CD4-positive, alpha-beta memory T cell (primary cell): ENCODE measurements around the gene HIPK2. TPM values are rescaled to one million over a fixed set of nuclear protein-coding genes. Genes with fewer than 3 reads are reported as not detected.

ENCODE experiments used
- CTCF ChIA-PET: fragments of 350-600 bp; sonication (Branson Sonifier 250); formaldehyde crosslinking; loops from one replicate; lab custom pipeline; 2021; ENCODE audit warnings: inconsistent platforms; ENCODE audit not compliant: partially characterized antibody; lab: Charles Lee
- POLR2A ChIA-PET: fragments of 350-600 bp; sonication (Branson Sonifier 250); formaldehyde crosslinking; loops from one replicate; lab custom pipeline; 2021; ENCODE audit not compliant: partially characterized antibody; lab: Charles Lee
- DNase-seq, 5 donors: peaks; one replicate each; pipeline versions ENCODE4 v3.0.0 to v3.0.0-alpha.2; 2020 to 2022; ENCODE audit warnings: mixed read lengths in 1 of 5
- H3K27ac ChIP-seq: one replicate; pipeline ENCODE4 v1.7.0; 2013; ENCODE audit warnings: low read depth, low read length
- H3K27me3 ChIP-seq: 2 replicates; pipeline ENCODE4 v1.7.0; 2013; ENCODE audit warnings: mild to moderate bottlenecking, low read length, moderate library complexity; ENCODE audit not compliant: insufficient read depth
- H3K36me3 ChIP-seq: 2 replicates; pipeline ENCODE4 v1.7.0; 2013; ENCODE audit warnings: mild to moderate bottlenecking, low read length, moderate library complexity; ENCODE audit not compliant: insufficient read depth
- H3K4me1 ChIP-seq: 2 replicates; pipeline ENCODE4 v1.7.0; 2013; ENCODE audit warnings: mild to moderate bottlenecking, low read length, moderate library complexity; ENCODE audit not compliant: insufficient read depth
- H3K4me3 ChIP-seq, 2 donors: one replicate each; pipeline ENCODE4 v1.7.0; 2013; ENCODE audit warnings: low read length in 2 of 2, mild to moderate bottlenecking in 1 of 2
- H3K9me3 ChIP-seq, 2 donors: one replicate each; pipeline ENCODE4 v1.7.0; 2013; ENCODE audit warnings: low read length in 2 of 2, control low read depth in 1 of 2; ENCODE audit not compliant: control insufficient read depth in 1 of 2
- H3K27ac Mint-ChIP-seq, 7 donors: one replicate each; pipeline ENCODE4 v1.8.0; 2020 to 2021; ENCODE audit warnings: mixed read lengths in 7 of 7, mild to moderate bottlenecking in 6 of 7, inconsistent platforms in 3 of 7, moderate library complexity in 3 of 7
- H3K27me3 Mint-ChIP-seq, 2 donors: one replicate each; pipeline ENCODE4 v1.8.0; 2020 to 2021; ENCODE audit warnings: mixed read lengths in 2 of 2
- H3K36me3 Mint-ChIP-seq, 2 donors: one replicate each; pipeline ENCODE4 v1.8.0; 2020 to 2021; ENCODE audit warnings: mixed read lengths in 2 of 2, inconsistent platforms in 1 of 2, mild to moderate bottlenecking in 1 of 2
- H3K4me1 Mint-ChIP-seq, 4 donors: one replicate each; pipeline ENCODE4 v1.8.0; 2020 to 2021; ENCODE audit warnings: mixed read lengths in 4 of 4, mild to moderate bottlenecking in 1 of 4
- H3K4me3 Mint-ChIP-seq, 8 donors: one replicate each; pipeline ENCODE4 v1.8.0; 2020 to 2021; ENCODE audit warnings: mixed read lengths in 8 of 8, mild to moderate bottlenecking in 7 of 8, moderate library complexity in 6 of 8, inconsistent platforms in 3 of 8
- H3K9me3 Mint-ChIP-seq, 8 donors: one replicate each; pipeline ENCODE4 v1.8.0; 2020 to 2021; ENCODE audit warnings: mixed read lengths in 8 of 8, mild to moderate bottlenecking in 5 of 8, inconsistent platforms in 3 of 8, moderate library complexity in 1 of 8
- intact Hi-C: fragments of 100-400 bp; cut with micrococcal nuclease; formaldehyde crosslinking; loops from one replicate; pipeline ENCODE4 v1.15.1; 2023
- polyA plus RNA-seq, 2 donors: library from polyadenylated mRNA; unstranded; fragments of 300-500 nt; fragmentation: Illumina TruSeq; gene quantifications; one replicate each; pipeline ENCODE4 v1.2.3, GENCODE V29; 2021
- total RNA-seq, 2 experiments: library from RNA; stranded (reverse); gene quantifications; one replicate each; pipeline ENCODE4 v1.2.3, GENCODE V29; 2021

Gene HIPK2
- total and polyA plus RNA-seq, 4 experiments from 2014 or later = 0.87 to 34.1 (median 17.8) TPM

- H3K27me3 ChIP-seq = no peaks in the 10 kb centered on the region
- ChIA-PET CTCF (no interaction called here), POLR2A (no interaction called here)
- peaks cover 45 to 60% of the 10 kb centered on the region in 2 donors for H3K36me3 Mint-ChIP-seq
- H3K27me3 Mint-ChIP-seq = no peaks in the 10 kb centered on the region
- no peak overlapping the region for H3K4me3 ChIP-seq
- no peak overlapping the region for H3K4me3 Mint-ChIP-seq
- peaks cover 0 to 8% (median 4%) of the 10 kb centered on the region in 4 donors for H3K4me1 Mint-ChIP-seq
- intact Hi-C loops = no loop called here
- H3K9me3 ChIP-seq = no peaks in the 10 kb centered on the region
- no peaks in the 10 kb centered on the region for H3K4me1 ChIP-seq
- H3K36me3 ChIP-seq = peaks cover 20% of the 10 kb centered on the region
- H3K9me3 Mint-ChIP-seq = no peaks in the 10 kb centered on the region
- DNase-seq = no peak
- H3K27ac ChIP-seq = no peak overlapping the region
- no peak overlapping the region for H3K27ac Mint-ChIP-seq
Measured at GRCh38 chr7:139713061-139713460, 64.7 kb downstream of the HIPK2 start.

- H3K4me1 ChIP-seq = no peaks in the 10 kb centered on the region
- no peak overlapping the region for H3K4me3 Mint-ChIP-seq
- peaks cover 46 to 54% of the 10 kb centered on the region in 2 donors for H3K36me3 Mint-ChIP-seq
- DNase-seq = no peak
- no peaks in the 10 kb centered on the region for H3K9me3 ChIP-seq
- no peak overlapping the region for H3K27ac ChIP-seq
- POLR2A ChIA-PET = no interaction called here
- intact Hi-C loops = no loop called here
- CTCF ChIA-PET = no interaction called here
- H3K36me3 ChIP-seq = peaks cover 20% of the 10 kb centered on the region
- H3K9me3 Mint-ChIP-seq = no peaks in the 10 kb centered on the region
- peaks cover 0 to 8% (median 4%) of the 10 kb centered on the region in 4 donors for H3K4me1 Mint-ChIP-seq
- no peaks in the 10 kb centered on the region for H3K27me3 ChIP-seq
- H3K27me3 Mint-ChIP-seq = no peaks in the 10 kb centered on the region
- H3K4me3 ChIP-seq = no peak overlapping the region
- peak overlapping the region in 1 of 7 donors; percentile 23 for H3K27ac Mint-ChIP-seq
Measured at GRCh38 chr7:139711991-139712743, 65.6 kb downstream of the HIPK2 start.

- H3K27me3 ChIP-seq = no peaks in the 10 kb centered on the region
- H3K9me3 ChIP-seq = no peaks in the 10 kb centered on the region
- intact Hi-C loops = no loop called here
- Mint-ChIP-seq H3K9me3 (peaks cover 0 to 1% (median 0%) of the 10 kb centered on the region in 8 donors), H3K36me3 (peaks cover 31 to 41% of the 10 kb centered on the region in 2 donors), H3K4me3 (no peak overlapping the region), H3K4me1 (peaks cover 0 to 5% (median 3%) of the 10 kb centered on the region in 4 donors), H3K27me3 (no peaks in the 10 kb centered on the region), H3K27ac (peak overlapping the region in 1 of 7 donors; percentile 2)
- DNase-seq = no peak
- CTCF ChIA-PET = no interaction called here
- no peak overlapping the region for H3K27ac ChIP-seq
- H3K36me3 ChIP-seq = peaks cover 7% of the 10 kb centered on the region
- no peaks in the 10 kb centered on the region for H3K4me1 ChIP-seq
- no peak overlapping the region for H3K4me3 ChIP-seq
- POLR2A ChIA-PET = no interaction called here
Measured at GRCh38 chr7:139710036-139710435, 67.8 kb downstream of the HIPK2 start.

DNA sequence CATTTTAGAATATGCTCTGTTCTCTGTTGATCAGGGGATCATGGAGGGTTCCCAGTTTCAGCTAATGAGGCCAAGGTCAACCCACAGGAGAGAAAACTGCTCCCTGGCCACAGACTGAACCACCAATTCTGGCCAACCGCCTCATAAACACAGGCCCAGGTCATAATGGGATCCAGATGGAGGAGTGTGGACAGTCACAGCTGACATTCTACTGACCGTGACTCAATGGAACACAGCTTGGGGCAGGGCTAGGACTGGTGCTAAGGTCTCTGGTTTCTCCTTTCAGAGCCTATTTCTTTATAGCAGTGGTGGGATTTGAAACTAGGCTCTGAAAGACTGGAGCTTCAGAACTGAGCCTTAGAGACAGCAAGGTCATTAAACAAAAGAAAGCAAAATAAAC, 68.3 kb downstream of the HIPK2 start:
- Mint-ChIP-seq H3K4me1 (peaks cover 0 to 6% (median 4%) of the 10 kb centered on the region in 4 donors), H3K9me3 (peaks cover 0 to 1% (median 0%) of the 10 kb centered on the region in 8 donors), H3K27me3 (no peaks in the 10 kb centered on the region), H3K27ac (peak overlapping the region in 2 of 7 donors; percentile 16 to 60), H3K36me3 (peaks cover 26 to 35% of the 10 kb centered on the region in 2 donors), H3K4me3 (no peak overlapping the region)
- Histone ChIP-seq H3K36me3 (peaks cover 1% of the 10 kb centered on the region), H3K27me3 (no peaks in the 10 kb centered on the region), H3K4me1 (no peaks in the 10 kb centered on the region), H3K9me3 (no peaks in the 10 kb centered on the region), H3K27ac (no peak overlapping the region), H3K4me3 (no peak overlapping the region)
- POLR2A ChIA-PET = no interaction called here
- CTCF ChIA-PET = interaction anchor here (0.8 to 1.6 kb wide), 4 partner anchors 22 to 63 kb away, joined by 3 to 5 read pairs (median 3); no protein-coding TSS in a partner anchor
- no peak for DNase-seq
- intact Hi-C loops = no loop called here

- Mint-ChIP-seq H3K27me3 (no peaks in the 10 kb centered on the region), H3K9me3 (peaks cover 0 to 1% (median 0%) of the 10 kb centered on the region in 8 donors), H3K4me3 (no peak overlapping the region), H3K36me3 (peaks cover 26 to 32% of the 10 kb centered on the region in 2 donors), H3K4me1 (peaks cover 0 to 9% (median 5%) of the 10 kb centered on the region in 4 donors), H3K27ac (no peak overlapping the region)
- intact Hi-C loops = no loop called here
- ChIA-PET POLR2A (no interaction called here), CTCF (interaction anchor here (0.8 to 1.6 kb wide), 4 partner anchors 21 to 62 kb away, joined by 3 to 5 read pairs (median 3); no protein-coding TSS in a partner anchor)
- no peaks in the 10 kb centered on the region for H3K36me3 ChIP-seq
- H3K4me1 ChIP-seq = no peaks in the 10 kb centered on the region
- H3K27ac ChIP-seq = no peak overlapping the region
- H3K27me3 ChIP-seq = no peaks in the 10 kb centered on the region
- no peak overlapping the region for H3K4me3 ChIP-seq
- H3K9me3 ChIP-seq = no peaks in the 10 kb centered on the region
- no peak for DNase-seq
Measured at GRCh38 chr7:139708541-139708940, 69.3 kb downstream of the HIPK2 start.

DNA sequence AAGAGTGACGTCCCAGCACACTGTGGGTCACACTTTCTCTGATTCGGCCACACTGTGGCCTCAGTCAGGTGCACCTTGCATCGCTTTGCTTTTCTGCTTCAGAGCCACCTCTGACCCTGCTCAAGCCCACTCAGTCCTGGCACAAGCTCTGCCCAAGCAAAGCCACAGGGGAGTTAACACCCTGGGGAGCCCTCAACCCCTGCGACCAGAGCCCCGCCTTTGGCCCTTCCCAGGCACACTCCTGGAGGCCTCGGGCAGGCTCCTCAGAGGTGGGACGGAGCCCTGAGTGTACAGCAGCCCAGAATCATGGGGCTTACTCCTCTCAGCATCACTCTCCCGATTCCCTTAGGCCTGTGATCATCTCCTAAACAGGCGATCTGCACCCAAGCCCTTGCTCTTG, 71.0 kb downstream of the HIPK2 start:
- Mint-ChIP-seq H3K36me3 (peaks cover 21% of the 10 kb centered on the region in 2 donors), H3K4me3 (no peak overlapping the region), H3K27ac (no peak overlapping the region), H3K9me3 (peaks cover 0 to 1% (median 0%) of the 10 kb centered on the region in 8 donors), H3K27me3 (no peaks in the 10 kb centered on the region), H3K4me1 (peaks cover 0 to 9% (median 5%) of the 10 kb centered on the region in 4 donors)
- DNase-seq = no peak
- POLR2A ChIA-PET = no interaction called here
- Histone ChIP-seq H3K4me3 (no peak overlapping the region), H3K36me3 (no peaks in the 10 kb centered on the region), H3K27ac (no peak overlapping the region), H3K9me3 (no peaks in the 10 kb centered on the region), H3K27me3 (no peaks in the 10 kb centered on the region), H3K4me1 (no peaks in the 10 kb centered on the region)
- CTCF ChIA-PET = no interaction called here
- intact Hi-C loops = no loop called here

GRCh38 chr7:139704308-139704879, 73.4 kb downstream of the HIPK2 start:
- Histone ChIP-seq H3K9me3 (no peaks in the 10 kb centered on the region), H3K4me3 (no peak overlapping the region), H3K27me3 (no peaks in the 10 kb centered on the region), H3K4me1 (no peaks in the 10 kb centered on the region), H3K27ac (no peak overlapping the region), H3K36me3 (no peaks in the 10 kb centered on the region)
- Mint-ChIP-seq H3K27me3 (no peaks in the 10 kb centered on the region), H3K9me3 (peaks cover 0 to 1% (median 0%) of the 10 kb centered on the region in 8 donors), H3K27ac (peak overlapping the region in 2 of 7 donors; percentile 12), H3K4me1 (peaks cover 3 to 17% (median 8%) of the 10 kb centered on the region in 4 donors), H3K36me3 (peaks cover 19 to 20% of the 10 kb centered on the region in 2 donors), H3K4me3 (no peak overlapping the region)
- intact Hi-C loops = no loop called here
- POLR2A ChIA-PET = no interaction called here
- CTCF ChIA-PET = interaction anchor here (1.5 kb wide), 1 partner anchor 12 kb away, joined by 4 read pairs; no protein-coding TSS in a partner anchor
- DNase-seq = no peak
